Measurements from ENCODE around the gene MXRA8. TPM values are rescaled to one million over a fixed set of nuclear protein-coding genes. Genes with fewer than 3 reads are reported as not detected.
A peak's percentile ranks its signal among the peaks of the same experiment; 100 is the strongest.

The MXRA8 gene
- polyA plus RNA-seq, 2 of the 4 experiments (the other 2 are of a cell fraction): 0.12 to 0.22 TPM

DNA sequence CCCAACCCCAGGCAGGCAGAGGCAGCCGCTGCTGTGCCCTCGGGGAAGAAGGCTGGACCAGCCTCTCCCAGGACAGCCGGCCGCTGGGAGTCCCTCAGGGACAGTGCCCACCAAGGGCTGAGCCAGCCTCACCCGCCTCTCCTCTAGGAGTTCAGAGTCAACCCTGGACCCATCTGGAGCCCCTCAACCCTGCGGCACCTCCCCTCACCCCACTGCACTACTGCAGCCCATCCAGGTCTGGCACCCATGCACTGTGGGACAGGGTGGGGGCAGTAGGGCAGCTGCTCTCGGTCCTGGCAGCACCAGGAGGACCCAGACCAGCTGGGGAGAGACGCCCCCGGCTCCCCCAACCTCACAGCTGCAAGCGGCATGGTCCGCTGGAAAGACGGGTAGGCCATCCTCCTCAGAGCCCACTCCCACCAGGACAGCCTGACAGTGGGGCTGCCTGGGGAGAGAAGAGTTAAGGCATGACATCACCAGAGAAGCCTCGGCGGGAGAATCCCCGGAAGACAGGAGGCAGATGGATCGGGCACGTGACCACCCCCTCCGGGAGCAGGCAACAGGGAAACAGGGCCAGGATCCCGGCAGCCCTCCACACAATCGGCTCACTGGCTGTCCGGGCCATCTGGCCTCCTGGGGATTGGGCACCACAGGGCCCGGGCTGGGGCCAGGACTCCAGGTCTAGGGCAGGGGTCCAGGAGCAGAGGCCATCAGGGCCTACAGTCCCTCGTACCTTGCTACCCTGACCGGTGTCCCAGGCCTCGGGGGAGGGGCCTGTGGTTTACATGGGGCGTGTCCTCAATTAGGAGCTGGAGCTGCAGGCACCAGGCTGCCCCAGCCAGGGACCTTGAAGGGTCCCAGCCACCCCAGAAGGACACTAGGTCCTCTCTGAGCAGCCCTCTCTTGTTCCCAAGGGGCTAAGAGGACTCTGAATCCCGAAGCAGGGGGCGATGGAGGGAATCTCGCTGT, 53.7 kb downstream of the MXRA8 start (continued):
- TF ChIP-seq POLR2AphosphoS2 (conservative IDR thresholded peaks at IDR 0.05; ENCODE audit: low read length) (no peak), CBX2 (IDR thresholded peaks at IDR 0.05; ENCODE audit: borderline replicate concordance, low read depth) (no peak), RNF2 (IDR thresholded peaks at IDR 0.05; ENCODE audit: borderline replicate concordance, low read depth) (no peak), POLR2A (IDR thresholded peaks at IDR 0.05; ENCODE audit: low read length) (no peak), TFCP2L1 (CRISPR knock-in tag; IDR thresholded peaks at IDR 0.05) (no peak), RAD21 (conservative IDR thresholded peaks at IDR 0.05 in 1 of 2, IDR thresholded peaks at IDR 0.05 in 1 of 2) (no peak), ZNF302 (CRISPR knock-in tag; IDR thresholded peaks at IDR 0.05) (0 out of 2 replicates have a peak, but pooled peaks have one; percentile 28), HOXB5 (CRISPR knock-in tag; IDR thresholded peaks at IDR 0.05) (peak; percentile 69; the same call in 1 of the 2 replicates), CBX8 (IDR thresholded peaks at IDR 0.05) (no peak)
- TF ChIP-seq, protein P1, sequence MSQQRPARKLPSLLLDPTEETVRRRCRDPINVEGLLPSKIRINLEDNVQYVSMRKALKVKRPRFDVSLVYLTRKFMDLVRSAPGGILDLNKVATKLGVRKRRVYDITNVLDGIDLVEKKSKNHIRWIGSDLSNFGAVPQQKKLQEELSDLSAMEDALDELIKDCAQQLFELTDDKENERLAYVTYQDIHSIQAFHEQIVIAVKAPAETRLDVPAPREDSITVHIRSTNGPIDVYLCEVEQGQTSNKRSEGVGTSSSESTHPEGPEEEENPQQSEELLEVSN (IDR thresholded peaks at IDR 0.05; ENCODE audit: borderline replicate concordance, low read depth): peak; percentile 92
- TF ChIP-seq, protein P2, sequence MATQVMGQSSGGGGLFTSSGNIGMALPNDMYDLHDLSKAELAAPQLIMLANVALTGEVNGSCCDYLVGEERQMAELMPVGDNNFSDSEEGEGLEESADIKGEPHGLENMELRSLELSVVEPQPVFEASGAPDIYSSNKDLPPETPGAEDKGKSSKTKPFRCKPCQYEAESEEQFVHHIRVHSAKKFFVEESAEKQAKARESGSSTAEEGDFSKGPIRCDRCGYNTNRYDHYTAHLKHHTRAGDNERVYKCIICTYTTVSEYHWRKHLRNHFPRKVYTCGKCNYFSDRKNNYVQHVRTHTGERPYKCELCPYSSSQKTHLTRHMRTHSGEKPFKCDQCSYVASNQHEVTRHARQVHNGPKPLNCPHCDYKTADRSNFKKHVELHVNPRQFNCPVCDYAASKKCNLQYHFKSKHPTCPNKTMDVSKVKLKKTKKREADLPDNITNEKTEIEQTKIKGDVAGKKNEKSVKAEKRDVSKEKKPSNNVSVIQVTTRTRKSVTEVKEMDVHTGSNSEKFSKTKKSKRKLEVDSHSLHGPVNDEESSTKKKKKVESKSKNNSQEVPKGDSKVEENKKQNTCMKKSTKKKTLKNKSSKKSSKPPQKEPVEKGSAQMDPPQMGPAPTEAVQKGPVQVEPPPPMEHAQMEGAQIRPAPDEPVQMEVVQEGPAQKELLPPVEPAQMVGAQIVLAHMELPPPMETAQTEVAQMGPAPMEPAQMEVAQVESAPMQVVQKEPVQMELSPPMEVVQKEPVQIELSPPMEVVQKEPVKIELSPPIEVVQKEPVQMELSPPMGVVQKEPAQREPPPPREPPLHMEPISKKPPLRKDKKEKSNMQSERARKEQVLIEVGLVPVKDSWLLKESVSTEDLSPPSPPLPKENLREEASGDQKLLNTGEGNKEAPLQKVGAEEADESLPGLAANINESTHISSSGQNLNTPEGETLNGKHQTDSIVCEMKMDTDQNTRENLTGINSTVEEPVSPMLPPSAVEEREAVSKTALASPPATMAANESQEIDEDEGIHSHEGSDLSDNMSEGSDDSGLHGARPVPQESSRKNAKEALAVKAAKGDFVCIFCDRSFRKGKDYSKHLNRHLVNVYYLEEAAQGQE (IDR thresholded peaks at IDR 0.05): no peak
- TF ChIP-seq, protein P3, sequence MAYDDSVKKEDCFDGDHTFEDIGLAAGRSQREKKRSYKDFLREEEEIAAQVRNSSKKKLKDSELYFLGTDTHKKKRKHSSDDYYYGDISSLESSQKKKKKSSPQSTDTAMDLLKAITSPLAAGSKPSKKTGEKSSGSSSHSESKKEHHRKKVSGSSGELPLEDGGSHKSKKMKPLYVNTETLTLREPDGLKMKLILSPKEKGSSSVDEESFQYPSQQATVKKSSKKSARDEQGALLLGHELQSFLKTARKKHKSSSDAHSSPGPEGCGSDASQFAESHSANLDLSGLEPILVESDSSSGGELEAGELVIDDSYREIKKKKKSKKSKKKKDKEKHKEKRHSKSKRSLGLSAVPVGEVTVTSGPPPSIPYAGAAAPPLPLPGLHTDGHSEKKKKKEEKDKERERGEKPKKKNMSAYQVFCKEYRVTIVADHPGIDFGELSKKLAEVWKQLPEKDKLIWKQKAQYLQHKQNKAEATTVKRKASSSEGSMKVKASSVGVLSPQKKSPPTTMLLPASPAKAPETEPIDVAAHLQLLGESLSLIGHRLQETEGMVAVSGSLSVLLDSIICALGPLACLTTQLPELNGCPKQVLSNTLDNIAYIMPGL (CRISPR knock-in tag; IDR thresholded peaks at IDR 0.05; ENCODE audit: borderline replicate concordance): no peak
- TF ChIP-seq, protein P4, sequence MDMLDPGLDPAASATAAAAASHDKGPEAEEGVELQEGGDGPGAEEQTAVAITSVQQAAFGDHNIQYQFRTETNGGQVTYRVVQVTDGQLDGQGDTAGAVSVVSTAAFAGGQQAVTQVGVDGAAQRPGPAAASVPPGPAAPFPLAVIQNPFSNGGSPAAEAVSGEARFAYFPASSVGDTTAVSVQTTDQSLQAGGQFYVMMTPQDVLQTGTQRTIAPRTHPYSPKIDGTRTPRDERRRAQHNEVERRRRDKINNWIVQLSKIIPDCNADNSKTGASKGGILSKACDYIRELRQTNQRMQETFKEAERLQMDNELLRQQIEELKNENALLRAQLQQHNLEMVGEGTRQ (IDR thresholded peaks at IDR 0.05): peak; percentile 86
- TF ChIP-seq, protein P5, sequence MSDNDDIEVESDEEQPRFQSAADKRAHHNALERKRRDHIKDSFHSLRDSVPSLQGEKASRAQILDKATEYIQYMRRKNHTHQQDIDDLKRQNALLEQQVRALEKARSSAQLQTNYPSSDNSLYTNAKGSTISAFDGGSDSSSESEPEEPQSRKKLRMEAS (IDR thresholded peaks at IDR 0.05): peak; percentile 75
- TF ChIP-seq, protein P6, sequence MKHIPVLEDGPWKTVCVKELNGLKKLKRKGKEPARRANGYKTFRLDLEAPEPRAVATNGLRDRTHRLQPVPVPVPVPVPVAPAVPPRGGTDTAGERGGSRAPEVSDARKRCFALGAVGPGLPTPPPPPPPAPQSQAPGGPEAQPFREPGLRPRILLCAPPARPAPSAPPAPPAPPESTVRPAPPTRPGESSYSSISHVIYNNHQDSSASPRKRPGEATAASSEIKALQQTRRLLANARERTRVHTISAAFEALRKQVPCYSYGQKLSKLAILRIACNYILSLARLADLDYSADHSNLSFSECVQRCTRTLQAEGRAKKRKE (CRISPR knock-in tag; IDR thresholded peaks at IDR 0.05; ENCODE audit: low read depth): no peak

DNA sequence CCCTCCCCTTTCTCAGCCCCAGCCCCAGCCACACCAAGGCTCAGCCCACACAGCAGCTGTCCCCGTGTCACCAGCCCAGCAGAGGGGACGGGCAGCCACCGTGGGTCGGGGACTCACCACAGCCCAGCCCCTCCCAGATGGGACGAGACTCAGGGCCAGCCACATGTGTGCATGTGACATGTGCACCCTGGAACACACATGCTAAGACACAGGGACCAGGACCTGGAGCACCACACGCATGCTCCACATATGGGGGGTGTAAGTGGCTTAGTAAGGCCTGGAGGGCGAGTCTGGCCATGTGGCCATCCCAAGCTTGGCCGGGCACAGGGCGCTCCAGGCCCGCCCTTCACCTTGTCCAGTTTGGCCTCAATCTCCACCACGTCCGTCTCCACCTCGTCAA, 54.6 kb downstream of the MXRA8 start:
- ChIA-PET POLR2A (no interaction called here), CTCF (interaction anchor here (0.6 to 1.4 kb wide), 2 partner anchors 12 to 182 kb away, joined by 3 to 4 read pairs; no protein-coding TSS in a partner anchor)
- WGBS (ENCODE audit: missing lambda C conversion rate): 91% methylated on average over 5 of the region's 13 CpGs
- Histone ChIP-seq H3K27ac (peak overlapping the region in 1 of 2 experiments; percentile 95; a peak in 3 of 6 replicates), H3K9me3 (no peaks in the 10 kb centered on the region), H3K4me2 (no peak overlapping the region), H3K4me3 (no peak overlapping the region), H3K4me1 (peaks cover 33% of the 10 kb centered on the region)
- no peak for FAIRE-seq
- no peak for ATAC-seq
- no peak for DNase-seq (ENCODE audit: low read depth in 1 of 2, low spot score in 1 of 2)
- no peak for TF ChIP-seq MYC (IDR thresholded peaks at IDR 0.05; ENCODE audit: borderline replicate concordance, low read length)
- TF ChIP-seq, protein P3 (CRISPR knock-in tag; IDR thresholded peaks at IDR 0.05; ENCODE audit: borderline replicate concordance): no peak
- no peak for TF ChIP-seq FOXS1 (CRISPR knock-in tag; IDR thresholded peaks at IDR 0.05)
- TF ChIP-seq, protein P7, sequence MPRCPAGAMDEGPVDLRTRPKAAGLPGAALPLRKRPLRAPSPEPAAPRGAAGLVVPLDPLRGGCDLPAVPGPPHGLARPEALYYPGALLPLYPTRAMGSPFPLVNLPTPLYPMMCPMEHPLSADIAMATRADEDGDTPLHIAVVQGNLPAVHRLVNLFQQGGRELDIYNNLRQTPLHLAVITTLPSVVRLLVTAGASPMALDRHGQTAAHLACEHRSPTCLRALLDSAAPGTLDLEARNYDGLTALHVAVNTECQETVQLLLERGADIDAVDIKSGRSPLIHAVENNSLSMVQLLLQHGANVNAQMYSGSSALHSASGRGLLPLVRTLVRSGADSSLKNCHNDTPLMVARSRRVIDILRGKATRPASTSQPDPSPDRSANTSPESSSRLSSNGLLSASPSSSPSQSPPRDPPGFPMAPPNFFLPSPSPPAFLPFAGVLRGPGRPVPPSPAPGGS (IDR thresholded peaks at IDR 0.05): no peak
- TF ChIP-seq JUN (IDR thresholded peaks at IDR 0.05): no peak
- TF ChIP-seq, protein P6 (CRISPR knock-in tag; IDR thresholded peaks at IDR 0.05; ENCODE audit: low read depth): no peak
- no peak for TF ChIP-seq TP53 (CRISPR knock-in tag; IDR thresholded peaks at IDR 0.05)
- TF ChIP-seq ESRRA (IDR thresholded peaks at IDR 0.05; ENCODE audit: borderline replicate concordance, low read length): no peak
- no peak for TF ChIP-seq HOXA7 (CRISPR knock-in tag; IDR thresholded peaks at IDR 0.05)
